ENCODE data around the gene CACNB4. TPM values are rescaled to one million over a fixed set of nuclear protein-coding genes. Genes with fewer than 3 reads are reported as not detected.

The CACNB4 gene
- total and polyA plus RNA-seq, 8 donors: under 0.01 to 6.4 (median 1.0) TPM

DNA sequence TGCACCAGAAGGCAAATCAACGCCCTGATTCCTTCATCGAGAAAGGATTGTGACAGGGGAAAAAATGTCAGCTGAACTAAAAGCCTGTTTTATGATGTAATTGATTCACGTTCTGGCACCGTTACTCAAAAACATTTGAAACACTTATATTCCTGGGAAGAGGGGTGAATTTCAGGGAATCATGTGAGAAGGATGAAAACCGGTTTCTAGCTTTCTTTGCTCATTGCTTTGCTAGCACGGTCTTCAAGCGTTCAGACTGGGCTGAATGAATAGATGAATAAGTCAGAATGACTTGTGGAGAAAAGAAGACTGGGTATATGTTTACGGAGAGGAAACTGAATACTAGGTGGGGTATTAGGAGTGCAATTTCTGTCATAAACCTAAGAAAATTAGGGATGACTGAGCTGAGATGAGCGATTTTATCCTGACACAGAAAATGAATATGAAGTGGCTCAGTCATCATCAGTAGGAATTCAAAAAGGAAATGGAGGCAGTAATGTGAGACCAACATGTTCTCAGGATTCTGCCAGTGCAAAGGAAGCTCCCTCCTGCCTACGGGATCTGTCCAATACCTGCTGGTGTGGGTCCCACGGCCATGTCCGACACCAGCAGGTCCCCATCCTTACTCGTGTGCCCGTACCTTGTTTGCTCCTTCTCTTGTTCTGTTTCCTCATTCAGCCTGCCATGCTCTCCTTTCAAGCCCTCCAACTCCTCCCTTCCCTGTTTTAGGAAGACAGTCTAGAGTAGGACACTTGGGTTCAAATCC, 146.0 kb downstream of the CACNB4 start:
- WGBS, 5 donors: 88 to 93% (median 91%) methylated on average over 14 of the region's 14 CpGs
- H3K36me3 ChIP-seq: no peaks in the 10 kb centered on the region
- H3K27ac ChIP-seq: no peak overlapping the region
- H3K4me1 ChIP-seq: peaks cover 0 to 5% (median under 1%) of the 10 kb centered on the region in 4 donors
- TF ChIP-seq, protein P1, sequence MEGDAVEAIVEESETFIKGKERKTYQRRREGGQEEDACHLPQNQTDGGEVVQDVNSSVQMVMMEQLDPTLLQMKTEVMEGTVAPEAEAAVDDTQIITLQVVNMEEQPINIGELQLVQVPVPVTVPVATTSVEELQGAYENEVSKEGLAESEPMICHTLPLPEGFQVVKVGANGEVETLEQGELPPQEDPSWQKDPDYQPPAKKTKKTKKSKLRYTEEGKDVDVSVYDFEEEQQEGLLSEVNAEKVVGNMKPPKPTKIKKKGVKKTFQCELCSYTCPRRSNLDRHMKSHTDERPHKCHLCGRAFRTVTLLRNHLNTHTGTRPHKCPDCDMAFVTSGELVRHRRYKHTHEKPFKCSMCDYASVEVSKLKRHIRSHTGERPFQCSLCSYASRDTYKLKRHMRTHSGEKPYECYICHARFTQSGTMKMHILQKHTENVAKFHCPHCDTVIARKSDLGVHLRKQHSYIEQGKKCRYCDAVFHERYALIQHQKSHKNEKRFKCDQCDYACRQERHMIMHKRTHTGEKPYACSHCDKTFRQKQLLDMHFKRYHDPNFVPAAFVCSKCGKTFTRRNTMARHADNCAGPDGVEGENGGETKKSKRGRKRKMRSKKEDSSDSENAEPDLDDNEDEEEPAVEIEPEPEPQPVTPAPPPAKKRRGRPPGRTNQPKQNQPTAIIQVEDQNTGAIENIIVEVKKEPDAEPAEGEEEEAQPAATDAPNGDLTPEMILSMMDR (IDR thresholded peaks at IDR 0.05): no peak
- TF ChIP-seq EP300 (IDR thresholded peaks at IDR 0.05) (no peak), POLR2AphosphoS5 (IDR thresholded peaks at IDR 0.05) (no peak), POLR2A (IDR thresholded peaks at IDR 0.05) (no peak)
- H3K27me3 ChIP-seq: no peaks in the 10 kb centered on the region
- DNase-seq: no peak
- intact Hi-C loops (cut with DNase I; ENCODE audit: low total_unique reads): no loop called here
- H3K9me3 ChIP-seq: no peaks in the 10 kb centered on the region
- H3K4me3 ChIP-seq: no peak overlapping the region

- no peaks in the 10 kb centered on the region for H3K27me3 ChIP-seq
- WGBS, 5 donors: 36 to 47% (median 41%) methylated on average over 5 of the region's 5 CpGs
- peaks cover 0 to 15% (median 10%) of the 10 kb centered on the region in 4 donors for H3K4me1 ChIP-seq
- DNase-seq: peak in 1 of 2 donors; percentile 34
- intact Hi-C loops (cut with DNase I; ENCODE audit: low total_unique reads): no loop called here
- H3K9me3 ChIP-seq: peaks cover 0 to 4% (median 3%) of the 10 kb centered on the region in 4 donors
- H3K4me3 ChIP-seq: peak overlapping the region; percentile 22 to 37 (median 35)
- H3K27ac ChIP-seq: peak overlapping the region in 3 of 5 donors; percentile 11 to 43 (median 14)
- H3K36me3 ChIP-seq: no peaks in the 10 kb centered on the region
- no peak for TF ChIP-seq EP300 (IDR thresholded peaks at IDR 0.05)
- TF ChIP-seq POLR2A (IDR thresholded peaks at IDR 0.05): no peak
- no peak for TF ChIP-seq POLR2AphosphoS5 (IDR thresholded peaks at IDR 0.05)
- TF ChIP-seq, protein P1 (IDR thresholded peaks at IDR 0.05): no peak
These were observed 151.1 kb downstream of the CACNB4 start for GRCh38 chr2:151947813-151948165.

- no peaks in the 10 kb centered on the region for H3K36me3 ChIP-seq
- peak overlapping the region; percentile 22 to 37 (median 35) for H3K4me3 ChIP-seq
- TF ChIP-seq, protein P1 (IDR thresholded peaks at IDR 0.05): peak in 4 of 7 experiments; percentile 2 to 52 (median 38)
- TF ChIP-seq POLR2A (IDR thresholded peaks at IDR 0.05): no peak
- peaks cover 0 to 11% (median 9%) of the 10 kb centered on the region in 4 donors for H3K9me3 ChIP-seq
- H3K27me3 ChIP-seq: no peaks in the 10 kb centered on the region
- peaks cover 0 to 15% (median 10%) of the 10 kb centered on the region in 4 donors for H3K4me1 ChIP-seq
- WGBS, 5 donors: 24 to 33% (median 29%) methylated on average over 14 to 15 of the region's 15 CpGs
- H3K27ac ChIP-seq: peak overlapping the region in 3 of 5 donors; percentile 11 to 43 (median 14)
- intact Hi-C loops (cut with DNase I; ENCODE audit: low total_unique reads): no loop called here
- DNase-seq: peak in 1 of 2 donors; percentile 65
These were observed 151.7 kb downstream of the CACNB4 start for GRCh38 chr2:151946899-151947812.

DNA sequence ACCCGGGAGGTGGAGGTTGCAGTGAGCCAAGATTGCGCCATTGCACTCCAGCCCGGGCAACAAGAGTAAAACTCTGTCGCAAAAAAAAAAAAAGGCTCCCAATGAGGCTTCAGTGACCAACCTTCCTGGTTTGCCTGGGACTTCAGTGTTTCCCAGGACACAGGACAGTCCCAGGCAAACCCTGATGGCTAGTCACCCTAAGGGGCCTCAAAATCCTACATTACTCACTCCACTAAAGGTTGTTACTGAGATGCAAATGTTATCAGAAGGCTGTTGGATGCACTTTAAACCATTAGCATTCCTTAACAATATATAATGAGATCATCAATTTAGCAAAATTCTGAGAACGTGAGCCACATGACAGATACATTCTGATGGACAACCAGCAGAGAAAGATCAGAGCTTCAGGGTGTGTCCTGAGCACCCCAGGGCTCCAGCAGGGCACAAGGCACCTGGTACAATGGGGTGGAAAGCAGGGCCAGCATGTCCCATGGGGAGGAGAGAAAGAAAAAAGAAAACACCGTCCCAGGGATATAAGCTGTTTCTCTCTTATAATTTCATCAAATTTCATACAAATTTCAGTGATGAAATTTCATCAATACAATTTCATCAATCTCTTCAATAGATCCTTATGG, 152.5 kb downstream of the CACNB4 start:
- Histone ChIP-seq H3K4me3 (no peak overlapping the region), H3K27me3 (no peaks in the 10 kb centered on the region), H3K9me3 (peaks cover 0 to 14% (median 13%) of the 10 kb centered on the region in 4 donors), H3K27ac (no peak overlapping the region), H3K4me1 (peaks cover 0 to 15% (median 10%) of the 10 kb centered on the region in 4 donors), H3K36me3 (no peaks in the 10 kb centered on the region)
- 70 to 81% (median 77%) methylated on average over 6 of the region's 6 CpGs for WGBS, 5 donors
- intact Hi-C loops (cut with DNase I; ENCODE audit: low total_unique reads): no loop called here
- no peak for DNase-seq
- TF ChIP-seq EP300 (IDR thresholded peaks at IDR 0.05): no peak
- TF ChIP-seq, protein P1 (IDR thresholded peaks at IDR 0.05): no peak
- no peak for TF ChIP-seq POLR2A (IDR thresholded peaks at IDR 0.05)
- no peak for TF ChIP-seq POLR2AphosphoS5 (IDR thresholded peaks at IDR 0.05)
